HEK293 (cell line): ENCODE measurements around the gene C1orf226.
A peak's percentile ranks its signal among the peaks of the same experiment; 100 is the strongest.

Experiments used
- HIC1 ChIP-seq: fragments of 450-650 bp; formaldehyde crosslinking; IDR thresholded peaks from 2 replicates; pipeline ENCODE4 v1.5.1; 2016; ENCODE audit warnings: missing biosample characterization, missing genetic modification characterization
- PRDM1 ChIP-seq: fragments of 450-650 bp; formaldehyde crosslinking; IDR thresholded peaks from 2 replicates; pipeline ENCODE4; 2016; ENCODE audit warnings: missing biosample characterization, missing genetic modification characterization
- PRDM6 ChIP-seq: fragments of 450-650 bp; formaldehyde crosslinking; IDR thresholded peaks from 2 replicates; pipeline ENCODE4 v1.5.1; 2017; ENCODE audit warnings: missing biosample characterization, missing genetic modification characterization
- SP7 ChIP-seq: fragments of 450-650 bp; formaldehyde crosslinking; IDR thresholded peaks from 2 replicates; pipeline ENCODE4 v1.5.1; 2016; ENCODE audit warnings: missing biosample characterization, missing genetic modification characterization
- TRIM28 ChIP-seq: IDR thresholded peaks from 2 replicates; pipeline ENCODE4 v1.6.1; 2011; ENCODE audit warnings: low read length, control low read depth, borderline replicate concordance
- ZBTB20 ChIP-seq: fragments of 450-650 bp; formaldehyde crosslinking; IDR thresholded peaks from 2 replicates; pipeline ENCODE4 v1.5.1; 2016; ENCODE audit warnings: missing biosample characterization, missing genetic modification characterization
- ZBTB44 ChIP-seq: fragments of 450-650 bp; IDR thresholded peaks from 2 replicates; pipeline ENCODE4 v1.5.1; 2018; ENCODE audit warnings: missing biosample characterization, mild to moderate bottlenecking, missing genetic modification characterization
- ZEB2 ChIP-seq: fragments of 450-650 bp; formaldehyde crosslinking; IDR thresholded peaks from 2 replicates; pipeline ENCODE4 v1.5.1; 2016; ENCODE audit warnings: missing biosample characterization, missing genetic modification characterization
- ZNF148 ChIP-seq: fragments of 450-650 bp; formaldehyde crosslinking; IDR thresholded peaks from 2 replicates; pipeline ENCODE4 v1.5.0; 2017; ENCODE audit warnings: missing biosample characterization, missing genetic modification characterization, borderline replicate concordance
- ZNF26 ChIP-seq: fragments of 450-650 bp; formaldehyde crosslinking; IDR thresholded peaks from 2 replicates; pipeline ENCODE4 v1.5.1; 2016; ENCODE audit warnings: missing biosample characterization, missing genetic modification characterization
- ZNF335 ChIP-seq: fragments of 450-650 bp; formaldehyde crosslinking; conservative IDR thresholded peaks from 2 replicates; pipeline ENCODE4 v1.5.1; 2016; ENCODE audit warnings: missing biosample characterization, missing genetic modification characterization
- ZNF362 ChIP-seq: fragments of 450-650 bp; formaldehyde crosslinking; IDR thresholded peaks from 2 replicates; pipeline ENCODE4 v1.5.1; 2016; ENCODE audit warnings: missing biosample characterization, missing genetic modification characterization
- ZNF366 ChIP-seq: fragments of 450-650 bp; formaldehyde crosslinking; conservative IDR thresholded peaks from 2 replicates; pipeline ENCODE4 v1.5.1; 2016; ENCODE audit warnings: missing biosample characterization, missing genetic modification characterization
- ZNF394 ChIP-seq: fragments of 450-650 bp; formaldehyde crosslinking; IDR thresholded peaks from 2 replicates; pipeline ENCODE4 v1.5.1; 2016; ENCODE audit warnings: missing biosample characterization, missing genetic modification characterization, mild to moderate bottlenecking, moderate library complexity, borderline replicate concordance
- ZNF623 ChIP-seq: fragments of 450-650 bp; formaldehyde crosslinking; IDR thresholded peaks from 2 replicates; pipeline ENCODE4 v1.5.1; 2016; ENCODE audit warnings: missing biosample characterization, missing genetic modification characterization
- ZNF629 ChIP-seq: fragments of 450-650 bp; formaldehyde crosslinking; IDR thresholded peaks from 2 replicates; pipeline ENCODE4 v1.5.1; 2017; ENCODE audit warnings: missing biosample characterization, missing genetic modification characterization
- ZNF660 ChIP-seq: fragments of 450-650 bp; IDR thresholded peaks from 2 replicates; pipeline ENCODE4 v1.5.1; 2018; ENCODE audit warnings: missing biosample characterization, mild to moderate bottlenecking, missing genetic modification characterization
- ZNF692 ChIP-seq: fragments of 450-650 bp; formaldehyde crosslinking; IDR thresholded peaks from 2 replicates; pipeline ENCODE4 v1.5.1; 2016; ENCODE audit warnings: missing biosample characterization, missing genetic modification characterization
- ZNF792 ChIP-seq: fragments of 450-650 bp; formaldehyde crosslinking; IDR thresholded peaks from 2 replicates; pipeline ENCODE4 v1.5.1; 2016; ENCODE audit warnings: missing biosample characterization, missing genetic modification characterization
- ZNF843 ChIP-seq: fragments of 450-650 bp; formaldehyde crosslinking; IDR thresholded peaks from 2 replicates; pipeline ENCODE4 v1.5.1; 2016; ENCODE audit warnings: missing biosample characterization, missing genetic modification characterization
- ZSCAN23 ChIP-seq: fragments of 450-650 bp; formaldehyde crosslinking; IDR thresholded peaks from 2 replicates; pipeline ENCODE4 v1.5.1; 2016; ENCODE audit warnings: missing biosample characterization, missing genetic modification characterization

C1orf226 gene

GRCh38 chr1:162349635-162350330 is 31.7 kb upstream of the C1orf226 start (continued):
- TF ChIP-seq ZNF629 (peak; percentile 33), ZNF623 (tag by site-specific recombination) (no peak), ZBTB20 (tag by site-specific recombination) (0 out of 2 replicates have a peak, but pooled peaks have one; percentile 32), ZNF692 (peak; percentile 30), ZNF366 (tag by site-specific recombination) (peak; percentile 55), ZNF148 (tag by site-specific recombination) (no peak), PRDM6 (tag by site-specific recombination) (peak; percentile 81), SP7 (tag by site-specific recombination) (peak; percentile 55; the same call in 1 of the 2 replicates), ZNF660 (tag by site-specific recombination) (peak; percentile 33; the same call in 1 of the 2 replicates), TRIM28 (peak; percentile 94), ZSCAN23 (tag by site-specific recombination) (no peak), ZNF26 (tag by site-specific recombination) (no peak), HIC1 (0 out of 2 replicates have a peak, but pooled peaks have one; percentile 22), ZBTB44 (tag by site-specific recombination) (no peak), ZNF843 (tag by site-specific recombination) (peak; percentile 53), ZEB2 (0 out of 2 replicates have a peak, but pooled peaks have one; percentile 24), ZNF335 (tag by site-specific recombination) (peak; percentile 25; the same call in 1 of the 2 replicates), ZNF362 (peak; percentile 42; the same call in 1 of the 2 replicates), ZNF394 (tag by site-specific recombination) (peak; percentile 35; the same call in 1 of the 2 replicates), PRDM1 (peak; percentile 73), ZNF792 (tag by site-specific recombination) (peak; percentile 20; the same call in 1 of the 2 replicates)
